Stimulated activated CD8-positive, alpha-beta memory T cell treated with anti-CD3 and anti-CD28 coated beads, Interleukin-4, amount 100 ng/mL, for 4 hours (primary cell): ENCODE measurements around the gene ZC3H18.

Experiments used
- DNase-seq, 2 donors: peaks; one replicate each; pipeline ENCODE4 v3.0.0-alpha.2; 2020; ENCODE audit warnings: low read depth in 2 of 2, low spot score in 1 of 2

Gene ZC3H18

GRCh38 chr16:88532434-88533241, 37.6 kb upstream of the ZC3H18 start:
- no peak for DNase-seq

- DNase-seq, result no peak
Measured at GRCh38 chr16:88533381-88533917, 36.8 kb upstream of the ZC3H18 start.

GRCh38 chr16:88533932-88534637, 36.1 kb upstream of the ZC3H18 start:
- peak; percentile 20 to 51 for DNase-seq

GRCh38 chr16:88534638-88535190, 35.5 kb upstream of the ZC3H18 start:
- no peak for DNase-seq

- DNase-seq, result no peak
Measured at GRCh38 chr16:88535191-88535856, 34.9 kb upstream of the ZC3H18 start.

DNA sequence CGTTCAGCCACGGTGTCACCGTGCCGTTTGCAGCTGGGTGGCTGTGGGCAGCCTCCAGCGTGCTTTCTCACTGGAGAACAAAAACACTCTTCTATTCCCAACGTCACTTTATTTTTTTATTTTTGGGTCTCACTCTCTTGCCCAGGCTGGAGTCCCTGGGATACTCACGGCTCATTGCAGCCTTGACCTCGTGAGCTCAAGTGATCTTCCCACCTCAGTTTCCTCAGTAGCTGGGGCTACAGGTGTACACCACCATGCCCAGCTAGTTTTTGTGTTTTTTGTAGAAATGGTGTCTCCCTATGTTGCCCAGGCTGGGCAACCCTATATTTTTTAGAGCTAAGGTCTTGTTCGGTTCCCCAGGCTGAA, 34.4 kb upstream of the ZC3H18 start:
- DNase-seq, result no peak

DNA sequence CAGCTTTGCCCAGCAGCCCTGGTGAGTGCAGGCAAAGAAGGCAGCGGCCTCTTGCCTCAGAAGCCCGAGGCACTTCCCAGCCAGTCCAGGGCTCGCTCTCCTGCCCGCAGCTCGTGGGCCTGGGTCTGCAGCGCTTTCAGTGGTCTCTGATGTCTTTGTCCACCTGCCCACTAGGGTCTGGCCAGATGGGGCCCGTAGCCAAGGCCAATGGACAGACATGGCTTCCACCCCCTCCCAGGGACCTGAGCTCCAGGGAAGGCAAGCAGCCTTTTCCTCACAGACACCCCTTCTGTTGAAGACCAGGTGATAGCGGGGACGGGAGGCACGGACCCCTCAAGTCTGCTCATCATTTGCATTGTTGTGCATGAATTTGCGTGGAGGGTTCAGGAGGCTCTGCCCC, 33.7 kb upstream of the ZC3H18 start:
- DNase-seq, result no peak

GRCh38 chr16:88536971-88537751, 33.0 kb upstream of the ZC3H18 start:
- no peak for DNase-seq

GRCh38 chr16:88537859-88538258, 32.3 kb upstream of the ZC3H18 start:
- no peak for DNase-seq

DNA sequence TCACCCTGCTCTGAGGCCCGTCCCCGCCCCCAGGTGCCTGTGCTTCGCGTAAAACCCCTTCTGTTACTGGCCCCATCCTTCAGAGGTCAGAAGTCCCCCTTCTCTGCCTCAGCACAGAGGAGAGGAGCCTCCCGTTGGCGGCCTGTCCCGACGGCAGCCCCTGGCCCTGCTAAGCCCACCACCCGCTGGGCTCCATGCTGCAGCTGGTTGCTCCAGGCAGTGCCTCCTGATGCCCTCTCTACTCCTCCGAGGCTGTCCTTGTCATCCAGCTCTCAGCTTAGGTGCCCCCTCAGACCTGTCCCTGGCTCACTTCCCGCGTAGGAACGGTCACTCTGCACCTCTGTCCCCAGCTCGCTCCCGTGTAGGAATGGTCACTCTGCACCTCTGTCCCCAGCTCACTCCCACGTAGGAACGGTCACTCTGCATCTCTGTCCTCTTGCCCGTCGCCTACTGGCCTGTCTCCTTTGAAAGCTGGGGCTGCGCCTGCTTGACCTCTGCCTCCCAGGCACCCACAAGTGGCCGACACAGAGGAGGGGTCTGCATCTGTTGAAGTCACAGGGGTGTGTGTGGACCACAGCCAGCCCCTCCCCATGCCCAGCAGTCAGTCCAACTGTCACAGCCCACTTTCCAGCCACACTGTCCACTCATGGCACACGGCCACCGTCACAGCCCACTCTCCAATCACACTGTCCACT, 31.7 kb upstream of the ZC3H18 start:
- no peak for DNase-seq

DNA sequence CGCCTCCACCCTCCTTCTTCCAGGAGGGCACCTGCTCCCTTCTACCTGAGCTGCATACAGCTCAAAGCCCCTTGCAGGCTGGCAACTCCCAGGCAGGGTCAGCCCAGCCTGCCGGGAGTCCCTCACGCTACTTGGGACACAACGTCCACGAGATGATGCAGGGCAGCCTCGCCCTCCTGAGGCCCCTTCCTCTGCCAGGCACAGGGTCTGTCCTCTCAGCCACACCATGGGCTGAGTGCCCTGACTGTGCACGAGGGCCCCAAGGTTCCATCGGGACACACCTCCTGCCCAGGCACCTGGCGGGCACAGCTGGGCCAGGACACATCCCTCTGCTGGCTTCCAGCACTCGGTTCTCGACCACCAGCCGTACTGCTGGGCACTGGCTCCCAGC, 30.9 kb upstream of the ZC3H18 start:
- no peak for DNase-seq

DNA sequence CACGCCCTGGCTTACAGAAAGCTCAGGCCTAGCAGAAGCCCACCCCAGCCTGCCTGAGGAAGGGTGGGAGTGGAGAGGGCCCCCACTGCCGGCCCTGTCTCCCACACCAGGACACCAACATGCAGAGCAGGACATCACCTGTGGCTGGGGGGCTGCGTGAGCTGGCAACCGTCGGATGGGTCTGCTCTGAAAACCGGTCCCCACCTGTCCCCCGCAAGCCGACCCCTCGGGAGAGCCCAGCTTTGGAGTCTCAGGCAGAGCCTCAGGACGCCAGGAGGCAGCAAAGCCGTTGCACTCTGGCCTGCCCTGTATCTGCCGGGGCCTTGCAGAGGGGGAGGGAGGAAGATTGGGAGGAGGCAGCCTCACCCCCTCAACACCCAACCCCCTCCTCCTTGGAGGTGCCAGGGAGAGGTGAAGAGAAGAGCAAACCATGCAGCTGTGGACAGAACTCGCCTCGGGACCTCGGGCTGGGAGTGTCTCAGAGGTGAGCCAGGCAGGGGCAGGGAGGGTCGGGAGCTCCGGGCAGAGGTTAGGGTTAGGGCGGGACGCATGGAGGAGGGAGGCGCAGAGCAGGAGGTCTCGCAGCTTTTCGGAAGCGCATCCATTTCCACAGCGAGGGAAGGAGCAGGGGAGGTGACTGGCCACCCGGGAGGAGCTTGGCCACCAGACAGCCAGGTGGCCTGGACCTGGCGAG, 30.4 kb upstream of the ZC3H18 start:
- no peak for DNase-seq

DNA sequence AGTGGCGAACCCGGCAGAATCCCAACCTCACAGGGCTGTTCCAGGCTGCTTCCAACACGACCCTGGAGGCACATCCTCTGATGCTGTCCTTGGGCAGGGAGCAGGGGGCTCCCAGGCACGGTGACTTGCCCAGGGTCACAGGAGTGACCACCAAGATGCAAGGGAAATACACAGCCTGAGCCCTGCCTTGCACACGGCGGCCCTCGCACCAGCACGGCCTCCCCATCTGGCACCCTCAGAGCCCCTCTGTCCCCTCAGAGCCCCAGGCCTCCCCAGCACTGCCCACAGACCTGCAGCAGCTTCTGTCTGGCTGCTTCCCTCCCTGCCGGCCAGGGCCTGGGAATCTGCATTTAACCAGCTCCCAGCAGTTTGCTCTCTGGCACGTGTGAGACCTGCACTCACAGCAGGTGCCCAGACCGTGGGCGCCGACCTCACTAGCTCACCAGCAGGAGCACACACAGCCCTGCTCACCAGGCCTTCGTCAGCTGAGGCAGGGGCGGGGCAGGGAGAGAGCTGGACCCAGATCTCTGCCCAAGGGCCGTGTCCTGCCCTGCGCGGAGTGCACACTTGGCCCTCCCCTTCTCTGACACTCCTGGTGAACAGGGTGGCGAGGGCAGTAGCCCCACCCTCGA, 29.7 kb upstream of the ZC3H18 start:
- DNase-seq, result no peak

GRCh38 chr16:88541831-88542616, 28.2 kb upstream of the ZC3H18 start:
- no peak for DNase-seq

DNA sequence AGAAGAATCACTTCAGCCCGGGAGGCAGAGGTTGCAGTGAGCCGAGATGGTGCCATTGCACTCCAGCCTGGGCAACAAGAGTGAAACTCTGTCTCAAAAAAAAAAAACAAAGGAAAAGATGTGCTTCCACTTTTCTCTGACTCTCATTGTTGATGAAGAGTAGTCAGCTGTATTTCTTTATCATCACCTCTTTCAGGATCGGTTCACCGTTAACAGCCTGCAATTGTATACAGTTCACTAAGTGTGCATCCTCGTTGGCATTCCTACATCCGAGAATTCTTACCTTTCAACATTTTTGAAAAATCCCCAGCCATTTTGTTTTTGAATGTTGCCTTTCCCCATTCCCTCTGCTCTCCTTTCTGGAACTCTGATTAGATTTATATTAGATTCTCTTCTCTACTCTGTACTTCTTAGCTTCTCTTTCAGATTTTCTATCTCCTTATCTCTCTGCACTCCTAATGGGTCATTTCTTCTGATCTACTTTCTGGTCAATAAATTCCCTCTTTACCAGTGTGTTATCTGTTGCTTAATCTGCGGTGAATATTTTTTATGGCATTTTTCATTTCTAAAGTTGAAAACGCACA, 26.9 kb upstream of the ZC3H18 start:
- no peak for DNase-seq

GRCh38 chr16:88545781-88546180, 24.4 kb upstream of the ZC3H18 start:
- no peak for DNase-seq

GRCh38 chr16:88548131-88548874, 21.9 kb upstream of the ZC3H18 start:
- DNase-seq, result no peak
